WI38 (cell line): ENCODE data around the gene EPB41L4A.
"Not testable (repeated sequence)": the region's sequence is repeated elsewhere in the genome, so short reads cannot be mapped to it uniquely, and the experiment has no call there.

ENCODE experiments used
- H3K4me3 ChIP-seq: 2 replicates; pipeline ENCODE4 v1.5.1; 2011; ENCODE audit warnings: low read depth, mild to moderate bottlenecking, control low read depth, low read length
- CTCF ChIP-seq: IDR thresholded peaks from 2 replicates; pipeline ENCODE4 v1.5.1; 2012; ENCODE audit warnings: low read depth, mild to moderate bottlenecking, control low read depth, low read length

Gene EPB41L4A

DNA sequence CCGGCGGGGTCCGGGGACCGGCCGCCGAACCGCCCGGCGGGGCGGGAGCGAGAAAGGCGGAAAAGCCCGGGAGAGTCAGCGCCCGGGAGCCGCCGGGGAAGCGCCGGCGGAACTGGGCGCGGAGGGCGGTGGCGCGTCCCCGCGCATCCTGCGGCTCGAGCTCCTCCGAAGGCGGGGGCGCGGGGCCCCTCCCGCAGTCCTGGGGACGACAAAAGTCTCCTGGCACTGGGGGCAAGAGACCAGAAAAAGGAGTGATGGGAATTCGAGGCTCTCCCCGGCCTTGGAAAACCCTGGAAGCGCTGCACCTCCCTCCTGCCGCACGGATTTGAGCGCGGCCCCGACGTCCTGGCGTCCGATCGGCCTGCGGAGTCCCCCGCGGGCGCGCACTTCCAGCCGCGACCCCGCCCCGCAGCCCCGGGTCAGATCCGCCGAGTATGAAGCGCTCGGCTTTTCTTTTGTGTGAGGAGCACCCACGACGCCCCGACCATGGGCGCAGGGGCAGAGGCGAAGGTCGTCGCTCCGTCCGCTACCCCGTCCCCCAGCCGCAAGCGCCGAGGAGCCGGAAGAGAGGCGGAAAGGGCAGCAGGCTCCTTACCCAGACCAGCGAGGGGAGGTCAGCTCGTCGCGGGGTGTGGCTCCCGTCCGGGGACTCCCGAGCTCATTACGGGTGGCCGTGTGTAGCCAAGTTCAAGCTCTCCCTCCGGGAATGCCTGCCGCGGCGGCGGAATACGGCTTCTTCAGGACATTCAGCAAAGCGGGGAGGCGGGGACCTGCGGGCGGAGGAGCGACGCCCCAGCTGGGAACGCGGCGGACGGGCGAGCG lies at the start of gene EPB41L4A:
TSS of gene EPB41L4A (minus strand) at position 114 of the 822 bp plus-strand sequence. CDS start 238 bp downstream, outside the sequence.
- TF ChIP-seq CTCF: no peak
- H3K4me3 ChIP-seq: peak within 1 kb of the TSS; percentile 52

DNA sequence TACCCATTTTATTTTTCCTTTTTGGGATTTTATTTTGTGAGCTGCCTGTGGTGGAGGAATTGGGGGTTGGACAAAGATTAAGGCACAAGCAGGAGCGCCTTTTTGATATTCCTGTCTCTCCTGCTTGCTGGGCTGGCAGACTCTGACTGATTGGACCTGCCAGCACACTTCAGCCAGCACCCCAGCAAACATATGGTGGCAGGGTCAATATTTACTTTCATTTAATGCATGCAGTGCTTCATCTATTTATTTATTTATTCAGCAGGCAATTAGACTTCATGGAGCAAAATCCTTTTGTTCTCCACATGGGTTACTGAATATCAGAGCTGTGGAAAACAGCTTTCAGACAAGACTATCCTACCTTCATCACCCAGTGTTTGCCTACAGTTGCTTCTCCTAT lies 48.4 kb upstream of the EPB41L4A start:
- H3K4me3 ChIP-seq: no peak overlapping the region

DNA sequence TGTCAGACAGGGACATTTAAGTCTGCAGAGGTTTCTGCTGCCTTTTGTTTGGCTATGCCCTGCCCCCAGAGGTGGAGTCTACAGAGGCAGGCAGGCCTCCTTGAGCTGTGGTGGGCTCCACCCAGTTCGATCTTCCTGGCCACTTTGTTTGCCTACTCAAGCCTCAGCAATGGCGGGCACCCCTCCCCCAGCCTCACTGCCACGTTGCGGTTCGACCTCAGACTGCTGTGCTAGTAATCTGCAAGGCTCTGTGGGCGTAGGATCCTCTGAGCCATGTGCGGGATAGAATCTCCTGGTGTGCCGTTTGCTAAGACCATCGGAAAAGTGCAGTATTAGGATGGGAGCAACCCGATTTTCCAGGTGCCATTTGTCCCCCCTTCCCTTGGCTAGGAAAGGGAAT lies 47.2 kb upstream of the EPB41L4A start:
- H3K4me3 ChIP-seq: not testable (repeated sequence)

More for the DNA sequence above, 48.4 kb upstream of the EPB41L4A start:
- no peak for TF ChIP-seq CTCF

GRCh38 chr5:112447187-112447760 lies 28.2 kb upstream of the EPB41L4A start:
- not testable (repeated sequence) for H3K4me3 ChIP-seq

GRCh38 chr5:112445626-112446350 lies 26.7 kb upstream of the EPB41L4A start:
- TF ChIP-seq CTCF: no peak
- H3K4me3 ChIP-seq: no peak overlapping the region

DNA sequence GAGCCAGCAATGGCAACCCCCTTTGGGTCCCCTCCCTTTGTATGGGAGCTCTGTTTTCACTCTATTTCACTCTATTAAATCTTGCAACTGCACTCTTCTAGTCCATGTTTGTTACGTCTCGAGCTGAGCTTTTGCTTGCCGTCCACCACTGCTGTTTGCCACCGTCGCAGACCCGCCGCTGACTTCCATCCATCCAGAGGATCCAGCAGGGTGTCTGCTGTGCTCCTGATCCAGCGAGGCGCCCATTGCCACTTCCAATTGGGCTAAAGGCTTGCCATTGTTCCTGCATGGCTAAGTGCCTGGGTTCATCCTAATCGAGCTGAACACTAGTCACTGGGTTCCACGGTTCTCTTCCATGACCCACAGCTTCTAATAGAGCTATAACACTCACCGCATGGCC lies 24.9 kb upstream of the EPB41L4A start:
- not testable (repeated sequence) for H3K4me3 ChIP-seq

DNA sequence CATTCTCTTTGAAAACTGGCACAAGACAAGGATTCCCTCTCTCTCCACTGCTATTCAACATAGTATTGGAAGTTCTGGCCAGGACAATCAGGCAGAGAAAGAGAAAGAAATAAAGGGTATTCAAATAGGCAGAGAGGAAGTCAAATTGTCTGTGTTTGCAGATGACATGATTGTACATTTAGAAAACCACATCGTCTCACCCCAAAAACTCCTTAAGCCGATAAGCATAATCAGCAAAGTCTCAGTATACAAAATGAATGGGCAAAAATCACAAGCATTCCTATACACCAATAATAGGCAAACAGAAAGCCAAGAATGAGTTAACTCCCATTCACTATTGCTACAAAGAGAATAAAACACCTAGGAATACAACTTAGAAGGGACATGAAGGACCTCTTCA lies 21.0 kb upstream of the EPB41L4A start:
- no peak overlapping the region for H3K4me3 ChIP-seq
- no peak for TF ChIP-seq CTCF

DNA sequence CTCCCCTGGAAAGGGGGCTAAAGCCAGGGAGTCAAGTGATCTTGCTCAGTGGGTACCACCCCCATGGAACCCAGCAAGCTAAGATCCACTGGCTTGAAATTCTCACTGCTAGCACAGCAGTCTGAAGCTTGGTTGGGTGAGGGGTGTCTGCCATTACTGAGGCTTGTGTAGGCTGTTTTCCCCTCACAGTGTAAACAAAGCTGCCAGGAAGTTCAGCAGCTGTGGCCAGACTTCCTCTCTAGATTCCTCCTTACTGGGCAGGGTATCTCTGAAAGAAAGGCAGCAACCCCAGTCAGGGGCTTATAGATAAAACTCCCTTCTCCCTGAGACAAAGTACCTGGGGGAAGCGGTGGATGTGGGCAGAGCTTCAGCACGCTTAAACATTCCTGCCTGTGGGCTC lies 17.1 kb upstream of the EPB41L4A start:
- no peak for TF ChIP-seq CTCF
- no peak overlapping the region for H3K4me3 ChIP-seq

DNA sequence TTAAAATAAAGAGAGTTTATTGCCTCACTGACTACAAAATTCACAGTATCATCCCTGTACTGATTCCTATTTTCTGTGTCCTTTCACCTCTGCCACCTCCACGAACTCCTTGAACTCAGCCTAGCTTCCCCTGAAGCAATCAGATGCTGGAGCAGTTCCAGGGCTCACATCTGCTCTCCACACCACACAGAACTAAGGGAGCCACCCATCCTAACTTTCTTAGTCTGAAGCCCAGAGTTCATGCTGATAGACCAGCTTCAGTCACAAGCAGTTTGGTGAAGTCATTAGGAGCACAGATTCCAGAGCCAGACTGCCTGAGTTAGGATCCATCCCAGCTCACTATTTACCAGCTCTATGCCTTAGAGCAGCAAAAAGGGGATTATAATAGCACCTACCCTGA lies 15.6 kb upstream of the EPB41L4A start:
- TF ChIP-seq CTCF: no peak
- H3K4me3 ChIP-seq: no peak overlapping the region

DNA sequence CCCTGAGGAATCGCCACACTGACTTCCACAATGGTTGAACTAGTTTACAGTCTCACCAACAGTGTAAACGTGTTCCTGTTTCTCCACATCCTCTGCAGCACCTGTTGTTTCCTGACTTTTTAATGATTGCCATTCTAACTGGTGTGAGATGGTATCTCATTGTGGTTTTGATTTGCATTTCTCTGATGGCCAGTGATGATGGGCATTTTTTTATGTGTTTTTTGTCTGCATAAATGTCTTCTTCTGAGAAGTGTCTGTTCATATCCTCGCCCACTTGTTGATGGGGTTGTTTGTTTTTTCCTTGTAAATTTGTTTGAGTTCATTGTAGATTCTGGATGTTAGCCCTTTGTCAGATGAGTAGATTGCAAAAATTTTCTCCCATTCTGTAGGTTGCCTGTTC lies 7.1 kb upstream of the EPB41L4A start:
- not testable (repeated sequence) for H3K4me3 ChIP-seq
